Measurements from ENCODE around the gene DIDO1.
"Not testable (repeated sequence)": the region's sequence is repeated elsewhere in the genome, so short reads cannot be mapped to it uniquely, and the experiment has no call there.

Gene DIDO1

DNA sequence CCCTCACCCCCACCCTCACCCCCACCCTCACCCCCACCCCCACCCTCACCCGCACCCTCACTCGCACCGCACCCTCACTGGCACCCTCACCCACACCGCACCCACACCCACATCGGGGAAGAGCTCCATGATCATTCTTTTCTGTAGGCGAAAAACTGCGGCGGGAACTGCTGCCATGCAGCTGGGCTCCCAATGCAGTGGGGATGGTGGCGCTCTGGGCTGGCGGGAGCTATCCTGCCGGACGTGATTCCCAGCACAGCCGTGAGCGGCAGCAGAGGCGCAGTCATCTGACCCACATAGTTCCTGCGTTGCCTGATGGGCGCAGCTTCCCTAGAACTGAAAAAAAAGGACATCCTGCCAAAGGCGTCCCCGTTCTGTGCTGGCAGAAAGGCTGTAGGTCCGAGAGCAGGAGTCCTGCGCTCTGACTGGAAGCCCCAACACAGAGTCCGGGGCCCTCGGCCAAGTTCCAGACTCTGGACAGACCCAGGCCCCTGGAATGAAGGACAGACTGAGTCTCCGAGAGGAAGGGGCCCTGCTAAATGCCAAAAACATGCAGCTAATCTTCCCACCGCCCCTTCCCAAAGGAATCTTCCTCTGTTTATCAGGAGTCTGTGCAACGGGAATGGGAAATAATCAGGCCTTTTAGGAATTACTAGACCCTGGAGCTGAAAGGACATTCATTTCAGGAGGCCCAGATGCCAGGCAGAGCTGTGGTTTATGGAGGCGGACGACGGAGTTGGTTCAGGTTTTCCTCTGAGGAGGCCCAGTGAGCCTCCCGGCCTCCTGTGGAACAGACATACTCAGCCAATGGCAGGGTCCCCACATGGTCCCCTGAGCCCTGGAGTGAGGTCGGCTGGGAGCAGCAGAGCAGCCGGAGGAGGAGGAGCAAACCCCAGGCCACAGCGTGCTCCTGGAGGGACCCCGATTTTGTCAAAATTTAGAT is 50.6 kb downstream of the DIDO1 start:
- H3K4me3 ChIP-seq, result peak overlapping the region in 1 of 10 experiments; percentile 50; a peak in 1 of 20 replicates
- peaks cover 59 to 88% (median 71%) of the 10 kb centered on the region in 10 experiments for H3K4me1 ChIP-seq
- peak overlapping the region; percentile 1 to 75 (median 54); a peak in 19 of 22 replicates for H3K27ac ChIP-seq
- H3K4me2 ChIP-seq, result peak overlapping the region; percentile 85 to 98 (median 95)
- H3K27me3 ChIP-seq, result no peaks in the 10 kb centered on the region
- no peaks in the 10 kb centered on the region for H3K9me3 ChIP-seq (replicated peaks in 1 of 11)
- peaks cover 4 to 18% (median 17%) of the 10 kb centered on the region in 11 experiments; a peak in 19 of 22 replicates for H3K36me3 ChIP-seq
- H3K9ac ChIP-seq, result peak overlapping the region in 8 of 11 experiments; percentile 31 to 69 (median 62); a peak in 13 of 22 replicates
- H4K20me1 ChIP-seq, result peaks cover 0 to 43% (median 28%) of the 10 kb centered on the region in 11 experiments; a peak in 13 of 22 replicates
- TF ChIP-seq Cebpa-rat (IDR thresholded peaks at IDR 0.05), result no peak

DNA sequence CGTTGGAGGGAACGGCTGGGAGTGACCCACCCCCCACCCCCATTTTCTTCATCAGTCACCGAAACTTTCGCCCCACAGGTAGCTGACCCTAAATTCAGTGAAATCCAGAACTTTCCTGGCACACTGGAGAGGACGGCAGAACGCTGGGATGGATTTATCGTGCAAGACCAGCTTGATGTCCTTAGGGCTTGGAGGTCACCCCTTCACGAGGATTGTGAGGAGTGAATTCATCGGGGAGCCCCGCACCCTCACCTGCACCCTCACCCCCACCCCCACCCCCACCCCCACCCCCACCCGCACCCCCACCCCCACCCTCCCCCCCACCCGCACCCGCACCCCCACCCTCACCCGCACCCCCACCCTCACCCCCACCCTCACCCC is 51.4 kb downstream of the DIDO1 start:
- Histone ChIP-seq H3K4me3 (no peak overlapping the region), H3K27me3 (no peaks in the 10 kb centered on the region), H4K20me1 (peaks cover 0 to 36% (median 20%) of the 10 kb centered on the region in 11 experiments; a peak in 13 of 22 replicates), H3K27ac (peak overlapping the region in 6 of 11 experiments; percentile 47 to 88 (median 75); a peak in 10 of 22 replicates), H3K9ac (peak overlapping the region in 3 of 11 experiments; percentile 62 to 75 (median 72); a peak in 5 of 22 replicates), H3K4me1 (peaks cover 59 to 80% (median 71%) of the 10 kb centered on the region in 10 experiments), H3K9me3 (replicated peaks in 1 of 11) (peaks cover 0 to 6% (median 0%) of the 10 kb centered on the region in 11 experiments; a peak in 2 of 22 replicates), H3K4me2 (peak overlapping the region; percentile 46 to 94 (median 83)), H3K36me3 (peaks cover 0 to 10% (median 10%) of the 10 kb centered on the region in 11 experiments; a peak in 15 of 22 replicates)
- no peak for TF ChIP-seq Cebpa-rat (IDR thresholded peaks at IDR 0.05)

DNA sequence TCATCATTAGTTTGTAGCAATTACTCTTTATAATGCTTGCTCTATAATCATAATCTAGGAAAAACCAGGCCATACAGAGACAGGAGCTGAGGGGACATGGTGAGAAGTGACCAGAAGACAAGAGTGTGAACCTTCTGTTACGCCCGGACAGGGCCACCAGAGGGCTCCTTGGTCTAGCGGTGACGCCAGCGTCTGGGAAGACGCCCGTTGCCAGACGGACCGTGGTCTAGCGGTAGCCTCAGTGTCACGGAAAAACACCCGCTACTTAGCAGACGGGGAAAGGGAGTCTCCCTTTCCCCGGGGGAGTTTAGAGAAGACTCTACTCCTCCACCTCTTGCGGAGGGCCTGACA is 52.6 kb downstream of the DIDO1 start:
- Histone ChIP-seq H3K4me2 (peak overlapping the region; percentile 46 to 94 (median 83)), H3K4me3 (peak overlapping the region in 3 of 10 experiments; percentile 19 to 35 (median 20); a peak in 1 of 20 replicates), H4K20me1 (peaks cover 0 to 25% (median 11%) of the 10 kb centered on the region in 11 experiments; a peak in 12 of 22 replicates), H3K9ac (peak overlapping the region in 4 of 11 experiments; percentile 16 to 75 (median 65); a peak in 6 of 22 replicates), H3K27ac (peak overlapping the region in 8 of 11 experiments; percentile 11 to 88 (median 68); a peak in 11 of 22 replicates), H3K4me1 (peaks cover 57 to 68% (median 63%) of the 10 kb centered on the region in 10 experiments)
- not testable (repeated sequence) for H3K27me3 ChIP-seq; H3K9me3 ChIP-seq (replicated peaks in 1 of 11); H3K36me3 ChIP-seq

DNA sequence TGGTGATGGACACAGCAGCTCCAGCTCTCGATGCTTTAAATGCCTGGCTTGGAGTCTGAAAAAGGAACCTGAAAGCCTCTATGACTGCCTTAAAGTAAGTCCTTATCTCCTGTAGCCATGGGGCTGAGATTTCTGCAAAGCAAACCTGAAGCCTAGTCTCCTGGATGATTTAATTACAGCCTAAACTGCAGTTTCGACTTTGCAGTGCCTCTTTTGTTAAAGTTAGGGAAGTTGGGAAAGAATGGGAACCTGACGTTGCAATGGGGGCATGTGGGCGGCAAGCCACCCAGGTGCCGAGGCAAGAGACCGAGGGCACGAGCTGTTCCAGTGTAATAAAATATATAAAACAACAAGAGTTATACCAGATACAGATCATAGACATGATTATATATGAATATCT is 53.0 kb downstream of the DIDO1 start:
- Histone ChIP-seq H3K36me3 (no peaks in the 10 kb centered on the region), H3K9me3 (replicated peaks in 1 of 11) (peaks cover 0 to 7% (median 0%) of the 10 kb centered on the region in 11 experiments; a peak in 3 of 22 replicates), H3K4me3 (0 out of 20 replicates have a peak overlapping the region, but pooled peaks of 2 of the 10 experiments have one; percentile 20 to 35), H3K4me2 (peak overlapping the region; percentile 46 to 94 (median 83)), H3K27me3 (no peaks in the 10 kb centered on the region), H3K27ac (peak overlapping the region in 7 of 11 experiments; percentile 11 to 88 (median 74); a peak in 10 of 22 replicates), H3K9ac (peak overlapping the region in 5 of 11 experiments; percentile 12 to 75 (median 62); a peak in 6 of 22 replicates), H3K4me1 (peaks cover 53 to 64% (median 59%) of the 10 kb centered on the region in 10 experiments), H4K20me1 (peaks cover 0 to 21% (median 11%) of the 10 kb centered on the region in 11 experiments; a peak in 11 of 22 replicates)
- TF ChIP-seq Cebpa-rat (IDR thresholded peaks at IDR 0.05), result no peak

DNA sequence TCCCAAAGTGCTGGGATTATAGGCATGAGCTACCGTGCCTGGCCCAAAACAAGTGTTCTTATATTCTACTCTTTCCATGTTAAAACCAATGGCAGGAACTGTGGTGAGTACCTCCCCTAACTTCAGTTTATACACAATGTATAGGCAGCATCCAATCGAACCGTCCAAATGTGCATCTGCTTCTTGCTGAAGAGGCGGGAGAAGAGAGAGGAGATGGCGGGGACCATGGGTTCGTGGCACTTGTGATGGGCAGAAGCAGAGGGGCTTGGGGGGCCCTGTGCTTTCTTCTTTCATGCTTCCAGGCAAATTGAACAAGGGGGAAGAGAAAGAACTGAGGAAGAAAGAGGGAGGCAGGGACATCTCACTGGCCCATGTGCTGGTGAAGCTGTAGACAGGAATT is 53.4 kb downstream of the DIDO1 start:
- Histone ChIP-seq H3K4me2 (peak overlapping the region; percentile 46 to 94 (median 83)), H3K4me3 (no peak overlapping the region), H4K20me1 (peaks cover 0 to 21% (median 11%) of the 10 kb centered on the region in 11 experiments; a peak in 11 of 22 replicates), H3K9ac (peak overlapping the region in 5 of 11 experiments; percentile 12 to 75 (median 62); a peak in 6 of 22 replicates), H3K9me3 (replicated peaks in 1 of 11) (peaks cover 0 to 7% (median 0%) of the 10 kb centered on the region in 11 experiments; a peak in 3 of 22 replicates), H3K27ac (peak overlapping the region in 6 of 11 experiments; percentile 1 to 88 (median 60); a peak in 10 of 22 replicates), H3K36me3 (no peaks in the 10 kb centered on the region), H3K4me1 (peaks cover 49 to 60% (median 55%) of the 10 kb centered on the region in 10 experiments), H3K27me3 (no peaks in the 10 kb centered on the region)
- no peak for TF ChIP-seq Cebpa-rat (IDR thresholded peaks at IDR 0.05)

DNA sequence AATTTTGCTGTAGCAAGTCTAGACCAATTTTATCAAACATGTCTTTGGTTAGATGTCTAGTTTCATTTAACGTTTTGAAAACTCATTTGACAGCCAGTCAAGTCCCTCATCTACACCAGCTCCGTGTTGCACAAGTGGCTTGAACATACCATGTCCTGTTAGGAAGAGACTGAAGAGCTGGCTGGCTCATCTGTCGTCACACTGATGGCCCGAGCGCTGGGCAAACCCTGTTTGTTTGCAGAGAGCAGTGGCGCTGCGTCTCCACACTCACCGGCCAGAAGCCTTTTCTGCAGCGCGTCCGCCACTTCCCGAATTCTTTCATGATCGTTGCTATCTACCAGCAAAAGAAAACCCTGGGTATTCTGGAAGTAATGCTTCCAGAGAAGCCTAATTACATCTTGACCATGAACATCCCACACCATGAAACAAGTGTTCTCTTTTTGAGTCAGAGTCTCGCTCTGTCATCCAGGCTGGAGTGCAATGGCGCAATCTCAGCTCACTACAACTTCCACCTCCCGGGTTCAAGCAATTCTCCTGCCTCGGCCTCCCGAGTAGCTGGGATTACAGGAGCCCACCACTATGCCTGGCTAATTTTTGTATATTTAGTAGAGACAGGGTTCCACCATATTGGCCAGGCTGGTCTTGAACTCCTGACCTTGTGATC is 54.0 kb downstream of the DIDO1 start:
- H3K9me3 ChIP-seq (replicated peaks in 1 of 11), result peaks cover 0 to 7% (median 0%) of the 10 kb centered on the region in 11 experiments; a peak in 3 of 22 replicates
- no peaks in the 10 kb centered on the region for H3K27me3 ChIP-seq
- peaks cover 44 to 55% (median 50%) of the 10 kb centered on the region in 10 experiments for H3K4me1 ChIP-seq
- peak overlapping the region; percentile 12 to 94 (median 83); a peak in 18 of 22 replicates for H3K4me2 ChIP-seq
- no peak overlapping the region for H3K9ac ChIP-seq
- no peak for TF ChIP-seq Cebpa-rat (IDR thresholded peaks at IDR 0.05)
- H3K36me3 ChIP-seq, result no peaks in the 10 kb centered on the region
- H3K27ac ChIP-seq, result peak overlapping the region in 2 of 11 experiments; percentile 74 to 88; a peak in 2 of 22 replicates
- H4K20me1 ChIP-seq, result peaks cover 0 to 18% (median 9%) of the 10 kb centered on the region in 11 experiments; a peak in 11 of 22 replicates
- H3K4me3 ChIP-seq, result no peak overlapping the region

DNA sequence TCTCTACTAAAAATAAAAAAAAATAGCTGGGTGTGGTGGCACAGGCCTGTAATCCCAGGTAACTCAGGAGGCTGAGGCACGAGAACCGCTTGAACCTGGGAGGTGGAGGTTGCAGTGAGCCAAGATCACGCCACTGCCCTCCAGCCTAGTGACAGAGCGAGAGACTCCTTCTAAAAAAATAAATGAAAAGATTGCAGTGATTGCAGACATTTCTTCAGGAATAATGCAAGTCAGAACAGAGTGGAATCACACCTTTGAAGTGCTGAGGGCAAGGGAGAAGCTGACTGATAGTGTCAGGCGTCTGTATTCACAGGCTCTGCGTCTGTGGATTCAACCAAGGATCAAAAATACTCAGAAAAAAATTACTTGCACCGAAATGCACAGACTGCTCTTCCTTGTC is 62.1 kb downstream of the DIDO1 start:
- no peaks in the 10 kb centered on the region; a peak in 1 of 22 replicates for H3K9me3 ChIP-seq (replicated peaks in 1 of 11)
- no peaks in the 10 kb centered on the region; a peak in 1 of 22 replicates for H3K36me3 ChIP-seq
- no peak overlapping the region for H3K27ac ChIP-seq
- peaks cover 0 to 20% (median 17%) of the 10 kb centered on the region in 11 experiments; a peak in 17 of 22 replicates for H4K20me1 ChIP-seq
- peaks cover 17 to 33% (median 31%) of the 10 kb centered on the region in 10 experiments for H3K4me1 ChIP-seq
- H3K27me3 ChIP-seq, result peaks cover 10 to 18% (median 13%) of the 10 kb centered on the region in 11 experiments; a peak in 16 of 22 replicates
- no peak overlapping the region for H3K4me2 ChIP-seq
- no peak overlapping the region for H3K9ac ChIP-seq
- TF ChIP-seq Cebpa-rat (IDR thresholded peaks at IDR 0.05), result no peak
- H3K4me3 ChIP-seq, result no peak overlapping the region
